WI38 (cell line): ENCODE measurements around the gene HOXD12.

Experiments used
- H3K4me3 ChIP-seq: 2 replicates; pipeline ENCODE4 v1.5.1; 2011; ENCODE audit warnings: low read depth, mild to moderate bottlenecking, control low read depth, low read length
- CTCF ChIP-seq: IDR thresholded peaks from 2 replicates; pipeline ENCODE4 v1.5.1; 2012; ENCODE audit warnings: low read depth, mild to moderate bottlenecking, control low read depth, low read length

HOXD12 gene

GRCh38 chr2:176122052-176122682 is 22.6 kb downstream of the HOXD12 start:
- H3K4me3 ChIP-seq = no peak overlapping the region; the same call in 1 of the 2 replicates
- no peak for TF ChIP-seq CTCF

DNA sequence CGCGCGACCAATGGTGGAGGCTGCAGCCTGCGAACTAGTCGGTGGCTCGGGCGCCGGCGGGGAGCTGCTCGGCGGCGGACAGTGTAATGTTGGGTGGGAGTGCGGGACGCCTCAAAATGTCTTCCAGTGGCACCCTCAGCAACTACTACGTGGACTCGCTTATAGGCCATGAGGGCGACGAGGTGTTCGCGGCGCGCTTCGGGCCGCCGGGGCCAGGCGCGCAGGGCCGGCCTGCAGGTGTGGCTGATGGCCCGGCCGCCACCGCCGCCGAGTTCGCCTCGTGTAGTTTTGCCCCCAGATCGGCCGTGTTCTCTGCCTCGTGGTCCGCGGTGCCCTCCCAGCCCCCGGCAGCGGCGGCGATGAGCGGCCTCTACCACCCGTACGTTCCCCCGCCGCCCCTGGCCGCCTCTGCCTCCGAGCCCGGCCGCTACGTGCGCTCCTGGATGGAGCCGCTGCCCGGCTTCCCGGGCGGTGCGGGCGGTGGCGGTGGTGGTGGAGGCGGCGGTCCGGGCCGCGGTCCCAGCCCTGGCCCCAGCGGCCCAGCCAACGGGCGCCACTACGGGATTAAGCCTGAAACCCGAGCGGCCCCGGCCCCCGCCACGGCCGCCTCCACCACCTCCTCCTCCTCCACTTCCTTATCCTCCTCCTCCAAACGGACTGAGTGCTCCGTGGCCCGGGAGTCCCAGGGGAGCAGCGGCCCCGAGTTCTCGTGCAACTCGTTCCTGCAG is 23.3 kb downstream of the HOXD12 start, which contains the start of gene HOXD9:
TSS of gene HOXD9 (plus strand) at position 37 of the 728 bp plus-strand sequence. CDS start at position 87, 50 bp downstream.
- no peak for TF ChIP-seq CTCF

DNA sequence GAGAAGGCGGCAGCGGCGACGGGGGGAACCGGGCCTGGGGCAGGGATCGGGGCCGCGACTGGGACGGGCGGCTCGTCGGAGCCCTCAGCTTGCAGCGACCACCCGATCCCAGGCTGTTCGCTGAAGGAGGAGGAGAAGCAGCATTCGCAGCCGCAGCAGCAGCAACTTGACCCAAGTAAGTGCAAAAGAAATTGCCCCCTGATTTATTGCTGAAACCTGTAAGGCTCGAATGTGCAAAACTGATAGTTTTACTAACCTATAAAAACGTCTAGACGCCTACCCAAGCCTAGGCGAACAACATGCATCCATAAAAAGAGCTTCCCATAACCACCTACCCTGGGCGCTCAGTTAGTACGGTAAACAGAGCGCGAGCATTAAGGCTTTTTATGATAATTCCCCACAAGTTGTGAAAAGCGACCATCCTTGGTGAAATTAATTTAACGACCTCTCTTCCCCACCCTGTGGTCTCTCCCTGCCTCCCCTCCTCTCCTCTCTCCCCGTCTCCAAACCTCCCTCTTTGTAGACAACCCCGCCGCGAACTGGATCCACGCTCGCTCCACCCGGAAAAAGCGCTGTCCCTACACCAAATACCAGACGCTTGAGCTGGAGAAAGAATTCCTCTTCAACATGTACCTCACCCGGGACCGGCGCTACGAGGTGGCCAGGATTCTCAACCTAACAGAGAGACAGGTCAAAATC is 24.0 kb downstream of the HOXD12 start:
- H3K4me3 ChIP-seq = no peak overlapping the region
- TF ChIP-seq CTCF = no peak

More for the DNA sequence above, 23.3 kb downstream of the HOXD12 start, which contains the start of gene HOXD9:
- no peak within 1 kb of the TSS; the same call in 1 of the 2 replicates for H3K4me3 ChIP-seq

- no peak overlapping the region for H3K4me3 ChIP-seq
- no peak for TF ChIP-seq CTCF
Measured at GRCh38 chr2:176124110-176124946, 24.7 kb downstream of the HOXD12 start.

DNA sequence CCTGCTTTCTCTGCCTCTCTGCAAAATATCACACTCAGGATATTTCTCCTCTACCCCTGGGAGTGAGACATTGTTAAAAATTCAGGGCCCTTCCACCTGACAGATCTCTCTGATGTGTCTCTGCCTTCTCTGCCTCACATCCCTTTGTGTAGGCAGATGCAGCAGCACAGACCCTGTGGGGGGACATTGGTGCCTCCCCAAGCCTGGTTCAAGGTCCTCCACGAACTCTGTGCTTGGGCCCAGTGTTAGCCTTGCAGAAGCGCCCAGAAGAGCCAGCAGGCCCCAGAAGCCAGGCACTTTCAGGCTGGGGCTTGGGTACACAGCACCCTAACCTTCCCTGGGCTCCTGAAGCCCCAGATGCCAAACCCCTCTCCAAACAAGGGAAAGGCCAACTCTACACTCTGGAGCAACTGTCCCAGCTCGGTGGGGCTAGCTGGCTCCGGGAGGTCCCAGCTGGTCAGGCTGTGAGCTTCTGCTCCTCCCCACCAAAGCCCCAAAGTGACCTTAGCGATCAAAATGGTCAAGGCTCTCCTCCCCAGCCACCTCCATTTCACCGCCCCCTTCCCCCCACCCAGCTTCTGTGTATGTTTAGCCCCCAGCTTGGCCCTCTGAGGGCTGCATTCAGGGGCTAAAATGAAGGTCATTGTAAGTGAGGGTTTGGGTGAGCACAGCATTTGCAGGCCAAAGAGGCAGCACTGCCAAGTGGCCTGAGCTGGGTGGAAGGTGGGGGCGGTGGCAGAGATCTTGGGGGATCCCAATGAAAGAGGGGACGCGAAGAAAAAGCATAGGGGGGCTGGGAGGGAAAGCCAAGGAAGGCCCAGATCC is 25.6 kb downstream of the HOXD12 start:
- no peak for TF ChIP-seq CTCF
- no peak overlapping the region for H3K4me3 ChIP-seq

DNA sequence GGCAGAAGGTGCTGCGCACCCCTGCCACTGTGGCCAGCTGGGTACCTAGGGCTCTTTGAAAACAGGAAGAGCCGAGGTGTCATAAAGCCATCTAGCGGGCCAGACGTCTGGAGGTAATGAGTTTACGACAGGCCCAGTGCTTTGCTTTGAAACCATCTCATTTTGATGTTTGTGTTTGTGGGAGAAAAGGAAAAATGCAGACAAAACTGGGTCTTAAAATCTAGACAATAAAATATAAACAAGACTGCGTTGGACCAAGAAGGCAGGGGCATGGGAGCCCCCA is 26.1 kb downstream of the HOXD12 start:
- no peak for TF ChIP-seq CTCF
- no peak overlapping the region for H3K4me3 ChIP-seq
